ENCODE data around the gene EFCAB7.

EFCAB7 gene, protein sequence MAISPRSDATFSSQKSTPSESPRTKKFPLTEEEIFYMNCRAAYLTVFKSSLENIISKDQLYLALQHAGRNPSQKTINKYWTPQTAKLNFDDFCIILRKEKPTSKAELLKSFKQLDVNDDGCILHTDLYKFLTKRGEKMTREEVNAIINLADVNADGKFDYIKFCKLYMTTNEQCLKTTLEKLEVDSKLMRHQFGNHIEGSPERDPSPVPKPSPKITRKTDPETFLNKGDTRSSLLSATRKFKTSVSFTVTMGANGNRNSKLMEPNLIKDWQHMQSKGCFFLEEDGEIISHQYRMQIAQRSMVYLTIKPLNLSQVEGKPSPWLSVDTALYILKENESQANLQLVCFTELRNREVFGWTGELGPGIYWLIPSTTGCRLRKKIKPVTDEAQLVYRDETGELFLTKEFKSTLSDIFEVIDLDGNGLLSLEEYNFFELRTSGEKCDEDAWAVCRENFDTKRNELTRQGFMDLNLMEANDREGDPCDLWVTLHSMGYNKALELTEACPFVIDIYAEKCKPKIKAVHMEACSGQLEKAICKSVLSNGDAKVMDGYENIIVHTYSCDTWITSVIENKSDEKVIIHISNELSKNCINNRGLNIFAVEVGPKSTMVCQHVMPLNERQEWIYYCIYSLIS

DNA sequence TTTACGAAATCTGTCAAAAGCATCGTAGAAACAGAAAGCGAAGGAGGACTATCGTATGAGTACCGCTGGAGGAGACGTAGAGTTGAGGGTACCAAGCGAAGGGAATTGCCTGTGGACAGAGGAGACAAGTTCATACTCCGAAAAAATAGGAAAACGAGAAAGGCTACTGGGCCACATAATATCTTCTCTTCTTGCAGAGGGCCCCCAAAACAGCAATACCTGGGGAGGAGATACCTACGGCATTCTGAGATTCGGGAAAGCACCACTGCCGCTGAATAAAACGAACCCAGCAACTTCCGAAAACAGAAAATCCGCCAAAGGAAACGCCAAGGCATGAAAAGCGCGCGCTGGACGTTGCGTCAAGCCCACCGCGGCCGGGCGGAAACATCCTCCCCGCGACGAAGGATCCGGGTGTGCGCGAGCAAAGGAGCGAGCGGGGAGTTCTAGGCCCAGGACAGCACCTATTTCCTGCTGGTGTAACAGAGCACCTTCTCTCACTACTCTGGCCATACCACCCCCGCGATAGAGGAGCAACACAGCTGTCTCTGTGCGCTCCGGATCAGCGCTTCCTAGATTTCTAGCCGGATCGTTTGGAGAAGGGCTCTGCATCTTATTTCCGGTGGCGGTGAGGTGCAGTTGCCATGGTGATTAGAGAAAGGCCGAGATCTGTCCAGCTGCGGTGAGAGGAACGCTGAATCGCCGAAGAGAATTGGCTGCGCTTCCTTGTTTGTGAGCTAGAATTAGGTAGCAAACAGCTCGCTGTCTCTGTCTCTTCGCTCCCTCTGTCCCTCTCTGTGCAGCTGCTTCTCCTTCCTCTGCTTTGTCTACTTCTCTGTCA, at the start of gene EFCAB7, which contains the start of gene ITGB3BP:
TSS of gene EFCAB7 (plus strand) at position 635 of the 838 bp plus-strand sequence. CDS start 2,048 bp downstream, outside the sequence.
TSS of gene ITGB3BP (minus strand) at position 335 of the 838 bp plus-strand sequence. CDS start at position 243, 92 bp downstream.
- DNase-seq: peak; percentile 81

DNA sequence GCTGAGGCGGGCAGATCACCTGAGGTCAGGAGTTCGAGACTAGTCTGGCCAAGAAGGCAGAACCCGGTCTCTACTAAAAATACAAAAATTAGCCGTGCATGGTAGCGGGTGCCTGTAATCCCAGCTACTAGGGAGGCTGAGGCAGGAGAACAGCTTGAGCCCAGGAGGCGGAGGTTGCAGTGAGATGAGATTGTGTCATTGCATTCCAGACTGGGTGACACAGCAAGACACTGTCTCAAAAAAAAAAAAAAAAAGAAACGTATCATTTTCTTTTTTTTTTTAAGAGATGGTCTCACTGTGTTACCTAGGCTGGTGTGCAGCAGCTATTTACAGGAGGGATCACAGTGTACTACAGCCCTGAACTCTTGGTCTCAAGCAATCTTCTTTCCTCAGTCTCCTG, 47.6 kb upstream of the EFCAB7 start:
- no peak for DNase-seq

DNA sequence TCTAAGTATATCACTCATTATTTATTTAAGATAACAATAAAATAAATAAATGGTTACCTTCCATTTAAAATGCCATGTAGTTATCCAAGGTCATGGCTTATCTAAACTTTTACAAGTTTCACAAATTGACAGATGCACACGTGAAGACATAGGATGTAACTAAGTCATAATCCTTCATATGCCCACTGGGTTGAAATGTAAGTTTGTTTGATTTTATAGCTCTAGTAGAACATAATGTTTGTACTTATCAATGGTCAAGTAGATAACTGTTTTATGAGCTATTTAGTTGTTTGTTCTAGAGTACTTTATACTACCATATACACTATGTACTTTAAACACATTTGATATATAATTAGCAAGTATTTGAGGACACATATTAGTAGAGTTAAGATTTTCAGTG, 43.3 kb upstream of the EFCAB7 start:
- DNase-seq: no peak

DNA sequence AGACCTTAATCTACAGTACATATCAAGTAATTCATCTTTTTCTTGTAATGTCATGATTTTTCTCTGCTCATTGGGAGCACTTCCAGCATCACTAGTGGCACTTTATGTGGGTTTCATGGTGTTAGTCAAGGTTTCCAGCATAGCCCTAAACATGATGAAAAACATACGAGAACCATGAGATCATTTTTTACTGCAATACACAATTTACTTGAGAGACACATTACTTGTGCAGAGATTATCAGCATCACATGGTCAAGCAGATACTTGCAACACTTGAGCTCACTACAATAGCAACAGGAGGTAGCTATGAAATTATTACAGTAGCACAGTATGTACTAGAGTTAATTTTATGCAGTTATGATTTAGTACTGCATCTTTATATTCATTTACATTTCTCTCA, 36.7 kb upstream of the EFCAB7 start:
- DNase-seq: no peak

DNA sequence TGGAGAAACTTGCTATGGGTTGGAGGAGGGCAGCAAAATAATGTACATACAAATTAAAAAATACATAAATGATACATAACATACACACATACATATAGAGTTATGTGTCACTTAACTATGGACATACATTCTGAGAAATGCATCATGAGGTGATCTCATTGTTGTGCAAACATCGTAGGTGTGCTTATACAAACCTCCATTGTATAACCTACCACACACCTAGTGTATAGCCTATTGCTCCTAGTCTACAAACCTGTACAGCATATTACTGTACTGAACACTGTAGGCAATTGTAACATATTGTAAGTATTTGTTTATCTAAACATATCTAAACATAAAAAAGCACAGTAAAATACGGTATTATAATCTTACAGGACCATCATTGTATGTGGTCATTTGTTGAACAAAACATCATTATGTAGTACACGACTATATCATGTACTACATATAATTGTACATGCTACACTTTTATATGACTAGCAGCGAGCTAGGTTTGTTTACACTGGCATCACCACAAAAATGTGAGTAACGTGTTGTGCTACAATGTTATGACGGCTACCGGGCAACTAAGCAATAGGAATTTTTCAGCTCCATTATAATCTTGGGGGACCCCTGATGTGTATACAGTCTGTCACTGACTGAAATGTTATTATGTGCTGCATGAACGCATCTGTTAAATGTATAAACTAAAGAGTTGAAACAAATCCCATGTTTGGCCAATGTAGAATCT, 35.8 kb upstream of the EFCAB7 start:
- no peak for DNase-seq

DNA sequence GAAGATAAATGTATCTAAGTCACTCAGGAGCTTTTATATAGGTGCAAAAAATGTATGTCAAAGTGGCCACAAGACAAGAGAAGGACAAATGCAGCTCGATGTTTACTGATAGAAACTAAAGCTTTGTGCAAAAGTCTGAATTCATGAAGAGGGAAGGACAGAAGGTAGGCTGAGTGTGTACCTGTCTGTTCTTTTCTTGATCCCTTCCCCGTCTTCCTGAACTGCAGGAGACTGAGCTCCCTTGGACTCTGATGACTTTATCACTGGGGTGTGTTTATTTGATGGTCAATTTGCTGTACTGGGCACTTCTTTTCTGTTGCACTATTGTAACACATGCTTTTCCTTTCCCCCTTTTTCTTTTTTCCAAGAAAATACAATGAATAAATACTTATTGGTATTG, 25.7 kb upstream of the EFCAB7 start:
- no peak for DNase-seq

DNA sequence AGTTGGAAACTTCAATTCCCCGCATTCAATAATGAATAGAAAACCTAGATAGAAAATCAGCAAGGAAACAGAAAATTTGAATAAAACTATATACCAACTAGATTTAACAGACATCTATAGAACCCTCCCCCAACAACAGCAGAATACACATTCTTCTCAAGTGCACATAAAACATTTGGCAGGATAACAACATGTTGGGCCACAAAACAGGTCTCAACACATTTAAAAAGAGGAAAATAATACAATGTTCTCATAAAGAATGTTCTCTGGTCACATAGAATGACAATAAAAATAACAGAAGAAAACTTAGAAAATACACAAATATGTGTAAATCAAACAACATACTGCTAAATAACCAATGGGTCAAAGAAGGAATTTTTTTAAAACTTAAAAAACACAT, 25.2 kb upstream of the EFCAB7 start:
- no peak for DNase-seq

DNA sequence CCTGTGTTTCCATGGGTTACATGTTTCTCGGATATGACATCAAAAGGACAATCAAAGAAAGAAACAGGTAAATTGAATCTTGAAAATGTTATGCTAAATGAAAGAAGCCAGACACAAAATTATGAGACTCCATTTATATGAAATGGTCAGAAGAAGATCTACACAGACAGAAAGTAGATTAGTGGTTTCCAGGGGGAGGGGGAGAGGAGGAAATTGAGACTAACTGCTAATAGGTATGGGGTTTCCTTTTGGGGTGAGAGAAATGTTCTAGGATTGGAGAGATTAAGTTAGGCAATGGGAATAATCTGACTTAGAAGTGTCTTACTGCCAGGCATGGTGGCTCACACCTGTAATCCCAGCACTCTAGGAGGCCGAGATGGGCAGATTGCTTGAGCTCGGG, 22.1 kb upstream of the EFCAB7 start:
- DNase-seq: no peak

DNA sequence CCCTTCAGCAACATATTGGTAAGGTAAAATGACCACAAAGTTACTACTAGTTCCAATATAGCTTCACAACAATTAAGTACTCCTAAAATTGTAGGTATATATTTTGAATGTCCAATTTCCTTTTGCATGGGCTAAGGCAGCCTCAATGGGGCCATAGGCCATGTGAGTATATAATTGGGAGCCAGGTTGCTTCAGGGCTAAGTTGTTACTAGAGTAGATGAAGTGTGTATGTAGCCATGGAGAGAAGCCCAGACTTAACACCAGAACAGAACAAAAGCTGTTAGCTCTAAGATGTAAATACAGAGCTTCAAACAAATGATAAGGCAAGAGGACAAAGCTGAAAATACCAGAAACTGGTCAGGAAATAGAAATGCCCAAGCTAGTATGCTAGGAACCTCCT, 16.5 kb upstream of the EFCAB7 start:
- no peak for DNase-seq

DNA sequence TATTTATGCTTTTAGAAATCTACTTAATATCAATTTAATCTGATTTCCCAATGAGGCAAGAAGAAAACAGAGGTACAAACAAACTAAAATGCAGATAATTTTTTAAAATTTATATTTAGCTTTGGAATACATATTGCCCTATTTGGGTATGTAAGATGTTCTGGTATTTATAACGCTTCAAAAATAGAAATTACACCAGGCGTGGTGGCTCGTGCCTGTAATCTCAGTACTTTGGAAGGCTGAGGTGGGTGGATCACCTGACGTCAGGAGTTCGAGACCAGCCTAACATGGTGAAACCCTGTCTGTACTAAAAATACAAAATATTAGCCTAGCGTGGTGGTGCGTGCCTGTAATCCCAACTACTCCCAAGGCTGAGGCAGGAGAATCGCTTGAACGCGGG, 13.6 kb upstream of the EFCAB7 start:
- DNase-seq: no peak

DNA sequence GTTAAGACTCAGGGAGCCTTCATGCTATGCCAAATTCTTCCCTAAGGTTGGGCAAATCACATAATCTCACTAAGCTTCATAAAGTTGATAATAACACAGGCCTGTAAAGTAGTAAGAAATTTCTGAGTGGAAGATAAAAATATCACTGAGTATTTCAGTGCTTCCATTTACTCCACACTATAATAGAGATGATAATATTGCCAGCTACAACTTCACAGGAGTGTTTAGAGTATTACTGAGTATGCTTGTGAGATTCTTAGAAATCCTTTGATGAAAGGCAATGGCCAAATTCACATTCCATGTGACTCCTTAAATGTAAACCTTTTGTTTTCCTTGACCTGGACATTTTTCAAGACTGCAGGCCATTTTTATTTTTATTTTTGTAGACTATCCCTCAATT, 10.7 kb upstream of the EFCAB7 start:
- no peak for DNase-seq

DNA sequence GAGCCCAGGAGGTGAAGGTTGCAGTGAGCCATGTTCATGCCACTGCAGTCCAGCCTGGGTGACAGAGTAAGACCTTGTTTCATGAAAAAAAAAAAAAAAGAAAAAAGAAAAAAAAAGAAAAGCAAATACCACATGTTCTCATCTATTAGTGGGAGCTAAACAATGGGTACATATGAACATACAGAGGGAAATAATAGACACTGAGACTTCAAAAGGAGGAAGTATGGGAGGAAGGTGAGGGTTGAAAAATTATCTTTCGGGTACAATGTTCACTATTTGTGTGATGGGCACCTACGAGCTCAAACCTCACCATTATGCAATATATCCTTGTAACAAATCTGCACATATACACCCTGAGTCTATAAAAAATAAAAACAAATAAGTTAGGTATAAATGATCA, 6.7 kb upstream of the EFCAB7 start:
- no peak for DNase-seq

DNA sequence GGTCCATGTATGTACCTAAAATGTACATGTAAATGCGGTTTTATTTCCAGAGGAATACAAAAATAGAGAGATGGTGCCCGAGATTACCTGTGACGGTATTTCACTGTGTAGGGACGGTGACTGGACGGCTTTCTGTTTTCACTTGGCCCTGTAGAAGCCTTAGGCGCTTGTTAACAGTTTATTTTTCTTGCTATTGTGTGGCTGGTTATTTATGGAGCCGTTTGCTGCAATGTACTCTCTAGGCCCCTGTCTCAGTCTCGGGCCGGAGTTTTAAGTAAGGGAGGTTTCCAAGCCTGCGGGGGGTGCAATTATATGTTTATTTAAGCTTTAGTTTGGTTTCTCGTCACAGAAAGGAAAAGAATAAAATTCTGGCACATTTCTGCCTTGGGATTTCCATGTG, 413 bp downstream of the EFCAB7 start:
- DNase-seq: no peak

DNA sequence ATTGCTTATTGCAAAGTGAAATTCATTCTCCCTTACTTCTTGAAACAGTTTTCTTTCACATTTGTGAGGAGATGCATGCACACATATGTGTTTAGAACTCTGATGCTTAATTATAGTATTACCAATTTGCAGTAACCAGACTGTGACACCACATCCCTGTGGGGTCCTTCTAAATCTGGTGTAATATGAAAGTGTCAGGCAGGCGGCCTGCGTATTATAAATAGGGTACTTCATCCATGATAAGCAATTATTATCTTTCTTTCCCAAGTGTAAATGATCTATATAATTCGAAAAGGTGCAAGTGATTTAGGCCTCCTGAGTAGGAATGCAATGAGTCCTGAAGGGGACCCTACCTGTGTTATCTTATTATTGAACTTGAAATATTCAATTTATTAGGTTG, 876 bp downstream of the EFCAB7 start:
- DNase-seq: no peak

DNA sequence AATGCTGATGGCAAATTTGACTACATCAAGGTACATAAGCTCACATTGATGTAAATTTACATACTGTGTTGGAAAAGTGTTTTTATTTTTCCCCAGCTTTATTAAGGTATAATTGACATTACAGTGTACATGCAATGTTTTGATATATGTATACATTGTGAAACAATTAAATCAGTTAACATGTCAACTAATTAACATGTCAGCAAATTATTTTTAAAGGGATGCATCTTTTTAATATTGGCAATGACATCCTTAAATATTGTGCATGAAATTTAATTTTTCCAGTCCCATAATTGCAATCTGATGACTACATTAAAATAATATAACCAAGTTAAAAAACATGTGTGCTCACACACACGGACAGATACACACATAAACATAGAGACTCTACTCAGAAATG, 9.4 kb downstream of the EFCAB7 start:
- no peak for DNase-seq

DNA sequence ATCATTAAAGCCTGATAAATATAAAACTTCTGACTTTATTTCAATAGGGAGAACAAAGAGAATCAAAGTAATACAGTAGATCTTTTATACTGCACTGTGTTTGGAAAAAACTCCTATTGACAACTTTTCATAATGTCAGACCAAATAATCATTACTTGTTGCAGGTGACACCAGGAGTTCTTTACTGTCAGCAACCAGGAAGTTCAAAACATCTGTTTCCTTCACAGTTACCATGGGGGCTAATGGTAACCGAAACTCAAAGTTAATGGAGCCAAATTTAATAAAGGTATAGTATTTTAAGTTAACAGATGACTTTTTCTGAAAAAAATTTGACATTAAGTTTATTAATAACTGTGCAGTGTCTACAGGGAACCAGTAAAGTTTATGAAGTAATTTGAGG, 10.6 kb downstream of the EFCAB7 start:
- DNase-seq: no peak

DNA sequence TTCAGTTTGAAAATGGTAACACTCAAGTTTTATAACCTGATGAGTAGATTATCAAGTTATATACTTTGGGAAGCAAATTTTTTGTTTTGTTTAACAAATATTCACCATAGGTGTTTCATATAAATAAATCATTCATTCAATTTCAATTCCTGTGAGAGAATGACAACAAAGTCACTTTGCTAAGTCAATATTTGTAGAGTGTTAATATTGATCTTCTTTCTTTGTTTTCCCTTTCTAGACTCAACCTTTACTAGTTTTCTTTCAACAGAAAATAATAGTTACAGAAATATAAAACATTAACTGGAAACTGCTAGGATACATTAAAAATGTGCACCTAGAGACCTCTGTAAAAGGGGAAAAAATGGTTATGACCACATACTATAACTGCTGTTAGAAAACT, 11.1 kb downstream of the EFCAB7 start:
- no peak for DNase-seq

DNA sequence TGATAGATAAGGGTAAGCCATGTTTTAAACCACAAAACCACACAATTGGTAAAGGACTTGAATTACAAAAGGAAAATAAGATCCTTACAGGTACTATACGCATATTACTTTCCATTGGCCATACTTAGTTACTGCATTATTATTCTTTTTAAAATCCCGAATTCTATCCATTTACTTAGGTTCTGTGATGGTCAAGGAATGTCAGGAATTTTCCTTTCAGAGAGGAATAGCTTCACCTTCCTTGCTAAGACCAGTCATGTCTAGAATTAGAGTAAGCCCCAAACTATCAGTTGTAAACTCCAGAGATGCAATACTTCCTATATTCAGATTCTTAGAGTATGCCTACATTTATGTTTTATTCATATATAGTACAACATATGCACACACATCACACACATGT, 13.7 kb downstream of the EFCAB7 start:
- no peak for DNase-seq

DNA sequence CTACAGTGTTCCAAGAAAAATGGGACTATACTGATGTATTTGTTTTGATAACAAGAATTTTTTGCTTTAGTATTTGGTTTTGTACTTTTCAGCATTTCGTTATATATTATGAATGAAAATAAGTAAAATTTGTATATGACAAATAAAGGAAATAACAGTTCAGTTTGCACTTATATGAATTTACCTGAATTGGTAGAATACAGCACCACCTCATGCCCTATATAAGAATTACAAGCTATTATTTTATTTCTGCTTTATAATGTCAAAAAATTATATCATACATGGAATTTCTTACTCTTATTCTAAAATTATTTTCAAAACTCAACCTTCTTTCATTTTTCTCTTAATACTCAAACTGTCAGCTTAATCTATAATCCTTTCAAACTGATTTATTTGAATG, 14.6 kb downstream of the EFCAB7 start:
- DNase-seq: no peak

DNA sequence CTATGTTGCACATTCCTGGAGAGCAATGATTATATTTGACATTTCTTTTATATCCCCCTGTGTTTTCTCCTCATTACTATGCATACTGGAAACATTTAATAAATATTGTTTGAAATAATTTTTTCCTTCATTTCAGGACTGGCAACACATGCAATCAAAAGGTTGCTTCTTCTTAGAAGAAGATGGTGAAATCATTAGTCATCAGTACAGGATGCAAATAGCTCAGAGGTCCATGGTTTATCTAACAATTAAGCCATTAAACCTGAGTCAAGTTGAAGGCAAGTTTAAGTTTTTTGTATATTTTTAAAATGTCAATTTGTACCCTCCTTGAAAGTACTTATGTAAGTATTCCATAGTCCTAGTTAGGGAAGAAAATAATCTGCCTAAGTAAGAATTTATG, 22.5 kb downstream of the EFCAB7 start:
- no peak for DNase-seq

DNA sequence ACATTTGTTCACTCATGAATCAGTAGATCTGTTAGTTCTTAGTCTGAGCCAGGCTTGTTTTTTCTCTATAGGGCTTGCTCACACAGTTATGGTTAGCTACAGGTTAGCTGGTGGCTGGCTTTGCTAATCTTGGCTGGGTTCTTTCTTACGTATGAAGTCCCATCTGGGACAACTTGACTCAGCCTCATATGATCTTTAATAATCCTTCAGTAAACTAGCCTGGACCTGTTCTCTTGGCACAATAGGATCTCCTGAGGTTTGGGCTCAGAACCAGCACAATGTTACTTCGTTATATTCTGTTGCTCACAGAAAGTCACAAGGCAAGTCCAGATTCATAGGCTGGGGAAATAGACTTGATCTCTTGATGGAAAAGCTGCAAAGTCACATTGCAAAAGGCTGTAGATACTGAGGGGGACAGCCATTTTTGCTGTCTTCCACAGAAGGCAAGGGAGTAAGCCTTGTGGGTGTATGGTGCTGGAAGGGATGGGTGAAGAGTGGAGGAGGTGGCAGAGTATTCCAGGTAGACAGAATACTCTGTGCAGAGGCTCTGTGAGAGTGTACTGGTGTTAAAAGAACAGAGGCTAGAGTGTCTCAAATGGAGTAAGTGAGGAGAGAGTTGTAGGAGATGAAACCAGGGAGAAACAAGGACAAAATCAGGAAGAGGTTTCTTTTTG, 24.4 kb downstream of the EFCAB7 start:
- no peak for DNase-seq

DNA sequence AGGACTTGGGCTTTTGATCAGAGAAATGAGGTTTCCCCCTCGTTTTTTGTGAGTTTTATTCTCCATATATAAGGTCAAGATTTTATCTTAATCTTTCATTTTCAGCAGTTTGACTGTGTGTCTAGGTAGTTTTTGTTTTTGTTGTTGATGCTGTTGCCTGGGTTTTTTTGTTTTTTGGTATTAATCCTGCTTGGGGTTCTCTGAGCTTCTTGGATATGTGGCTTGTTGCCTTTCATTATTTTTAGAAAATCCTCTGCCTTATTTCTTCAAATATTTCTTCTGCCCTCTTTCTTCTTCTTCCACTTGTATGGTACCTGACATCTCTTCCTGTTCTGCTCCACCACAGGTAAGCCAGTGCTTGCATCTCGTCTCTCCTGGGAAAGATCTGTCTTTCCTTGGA, 25.0 kb downstream of the EFCAB7 start:
- no peak for DNase-seq
